K562 (cell line): ENCODE data around the gene FAM184B. TPM values are rescaled to one million over a fixed set of nuclear protein-coding genes. Genes with fewer than 3 reads are reported as not detected.
A peak's percentile ranks its signal among the peaks of the same experiment; 100 is the strongest.

Source experiments
- ATAC-seq: fragments of 200-7000 bp; cut with Tn5 transposase; 3 replicates; pipeline ENCODE4 v1.9.1; 2020; ENCODE audit warnings: moderate library complexity
- BruUV-seq: library from RNA; stranded (reverse); fragments of 400-500 nt; replicated peaks from 2 replicates; lab custom pipeline; 2021; lab: Mats Ljungman, UMichigan
- CTCF ChIA-PET: fragments of 300-600 bp; formaldehyde crosslinking; extraction: SDS; loops from one replicate; lab custom pipeline; 2021; ENCODE audit warnings: low intra/inter-chr PET ratio; lab: Yijun Ruan, JAX
- POLR2A ChIA-PET: fragments of 300-600, 350-650 bp; sonication (Branson Sonifier 250); formaldehyde crosslinking; extraction: SDS; loops from one replicate; lab custom pipeline; 2021; ENCODE audit warnings: antibody characterized with exemption, inconsistent platforms; lab: Yijun Ruan, JAX
- DNase-seq, 4 experiments: peaks; one replicate each; pipeline versions ENCODE4 v3.0.0 to v3.0.0-alpha.2; 2011 to 2018; ENCODE audit warnings: low spot score in 3 of 4, mixed read lengths in 3 of 4; ENCODE audit errors: extremely low read depth in 1 of 4
- FAIRE-seq: peaks from 2 replicates; lab custom pipeline; 2011; peaks lifted over from hg19 to GRCh38; lab: Jason Lieb, UNC
- H2AFZ ChIP-seq: 2 replicates; pipeline ENCODE4 v1.6.0; 2011; ENCODE audit warnings: low read depth, low read length, control low read depth, inconsistent platforms
- H3K27ac ChIP-seq: fragments of 200-600 bp; 3 replicates; pipeline ENCODE4 v1.8.0; 2011; ENCODE audit warnings: low read depth, mild to moderate bottlenecking, control low read depth, inconsistent platforms, low read length, moderate library complexity, mixed read lengths; ENCODE audit errors: extremely low read depth
- H3K27me3 ChIP-seq, 2 experiments: fragments of 300-600 bp in 1 of 2; 2 replicates in 1 of 2; 3 replicates in 1 of 2; pipeline versions ENCODE4 v1.6.0 to v1.8.0; 2011; ENCODE audit warnings: inconsistent platforms in 2 of 2, low read length in 2 of 2, mild to moderate bottlenecking in 1 of 2, mixed read lengths in 1 of 2, moderate library complexity in 1 of 2; ENCODE audit not compliant: control insufficient read depth in 2 of 2, insufficient read depth in 2 of 2
- H3K36me3 ChIP-seq: fragments of 300-600 bp; 3 replicates; pipeline ENCODE4 v1.8.0; 2011; ENCODE audit warnings: mild to moderate bottlenecking, low read length, inconsistent platforms; ENCODE audit not compliant: control insufficient read depth, insufficient read depth
- H3K4me1 ChIP-seq, 2 experiments: fragments of 200-600 bp in 1 of 2; replicated peaks in 1 of 2; 2 replicates in 1 of 2; 3 replicates in 1 of 2; pipeline versions ENCODE4 v1.5.1 to v1.8.0; 2011; ENCODE audit warnings: inconsistent platforms in 2 of 2, low read length in 2 of 2, mild to moderate bottlenecking in 1 of 2, mixed read lengths in 1 of 2, moderate library complexity in 1 of 2; ENCODE audit not compliant: control insufficient read depth in 2 of 2, insufficient read depth in 2 of 2
- H3K4me2 ChIP-seq: 2 replicates; pipeline ENCODE4 v1.6.1; 2011; ENCODE audit warnings: low read length, control low read depth, inconsistent platforms, mixed read lengths; ENCODE audit not compliant: insufficient read depth
- H3K4me3 ChIP-seq: fragments of 200-600 bp; sonication (generic), shearing (Covaris generic); 2 replicates; pipeline ENCODE4 v1.5.1; 2016; ENCODE audit warnings: control low read depth, inconsistent platforms
- H3K79me2 ChIP-seq: fragments of 200-600 bp; 3 replicates; pipeline ENCODE4 v1.8.0; 2011; ENCODE audit warnings: low read length, inconsistent platforms; ENCODE audit not compliant: control insufficient read depth, insufficient read depth
- H3K9ac ChIP-seq, 2 experiments: 2 replicates each; pipeline versions ENCODE4 v1.6.0 to v1.6.1; 2011; ENCODE audit warnings: low read depth in 2 of 2, low read length in 2 of 2, control low read depth in 1 of 2, inconsistent platforms in 1 of 2, mild to moderate bottlenecking in 1 of 2, mixed read lengths in 1 of 2; ENCODE audit not compliant: insufficient read depth in 1 of 2
- H3K9me1 ChIP-seq: one replicate; pipeline ENCODE4 v1.6.0; 2011; ENCODE audit warnings: inconsistent platforms, mild to moderate bottlenecking, low read length, moderate library complexity; ENCODE audit not compliant: control insufficient read depth, insufficient read depth
- H3K9me3 ChIP-seq: replicated peaks from 2 replicates; pipeline ENCODE4 v1.5.1; 2011; ENCODE audit warnings: low read depth, low read length, inconsistent platforms; ENCODE audit not compliant: control insufficient read depth, insufficient read depth
- H4K20me1 ChIP-seq: replicated peaks from 2 replicates; pipeline ENCODE4 v1.6.1; 2011; ENCODE audit warnings: low read length, inconsistent platforms, mixed read lengths; ENCODE audit not compliant: control insufficient read depth, insufficient read depth
- ATF7 ChIP-seq: fragments of 450-650 bp; IDR thresholded peaks from 2 replicates; pipeline ENCODE4 v1.7.1; 2014; ENCODE audit warnings: mild to moderate bottlenecking, moderate library complexity
- BRF1 ChIP-seq: IDR thresholded peaks from 3 replicates; pipeline ENCODE4 v1.6.1; 2011; ENCODE audit warnings: borderline replicate concordance, mild to moderate bottlenecking; ENCODE audit not compliant: insufficient read length; ENCODE audit errors: extremely low read depth
- CBFA2T3 ChIP-seq: fragments of 450-650 bp; IDR thresholded peaks from 2 replicates; pipeline ENCODE4 v1.6.1; 2017
- CREM ChIP-seq: IDR thresholded peaks from 2 replicates; pipeline ENCODE4 v1.6.1; 2014; ENCODE audit warnings: antibody characterized with exemption, low read depth
- HCFC1 ChIP-seq: IDR thresholded peaks from 2 replicates; pipeline ENCODE4 v1.6.1; 2012; ENCODE audit warnings: low read depth, low read length, improper control_type of control experiment
- MCM7 ChIP-seq, 2 experiments: fragments of 450-650 bp; IDR thresholded peaks; 2 replicates each; pipeline ENCODE4 v1.6.1; 2016 to 2018
- NR2C1 ChIP-seq, 2 experiments: fragments of 450-650 bp; IDR thresholded peaks; 2 replicates each; pipeline ENCODE4 v1.6.1; 2017; ENCODE audit warnings: mild to moderate bottlenecking in 2 of 2, antibody characterized with exemption in 1 of 2, inconsistent platforms in 1 of 2, missing compliant biosample characterization in 1 of 2, missing genetic modification characterization in 1 of 2
- PKNOX1 ChIP-seq: fragments of 450-650 bp; IDR thresholded peaks from 2 replicates; pipeline ENCODE4 v1.6.1; 2016
- POLR2AphosphoS5 ChIP-seq: IDR thresholded peaks from 2 replicates; pipeline ENCODE4 v1.6.1; 2011; ENCODE audit warnings: mild to moderate bottlenecking, low read depth, low read length, moderate library complexity; ENCODE audit not compliant: control insufficient read depth, insufficient read depth
- RAD21 ChIP-seq, 2 experiments: fragments of 250-450 bp in 1 of 2; fragments of 450-650 bp in 1 of 2; sonication (Bioruptor Pico) in 1 of 2; formaldehyde crosslinking in 1 of 2; IDR thresholded peaks in 1 of 2; conservative IDR thresholded peaks in 1 of 2; 2 replicates each; pipeline versions ENCODE4 v1.4.0 to v1.8.0; 2020 to 2022; ENCODE audit warnings: mild to moderate bottlenecking in 2 of 2, moderate library complexity in 1 of 2
- RBM25 ChIP-seq: fragments of 200-400 bp; formaldehyde crosslinking; IDR thresholded peaks from 2 replicates; pipeline ENCODE4 v1.6.1; 2018; ENCODE audit warnings: low read length, low read depth, moderate library complexity; ENCODE audit not compliant: severe bottlenecking
- SMARCE1 ChIP-seq: fragments of 450-650 bp; IDR thresholded peaks from 2 replicates; pipeline ENCODE4 v1.7.1; 2016; ENCODE audit warnings: mild to moderate bottlenecking
- YY1 ChIP-seq, 3 experiments: IDR thresholded peaks; 2 replicates each; pipeline ENCODE4 v1.6.1; 2011; ENCODE audit warnings: low read length in 2 of 3, mild to moderate bottlenecking in 2 of 3, moderate library complexity in 2 of 3, borderline replicate concordance in 1 of 3, control low read depth in 1 of 3, low read depth in 1 of 3; ENCODE audit not compliant: insufficient read depth in 3 of 3, insufficient replicate concordance in 2 of 3, control insufficient read depth in 1 of 3, insufficient read length in 1 of 3; ENCODE audit errors: extremely low read depth in 1 of 3
- ZBED1 ChIP-seq: IDR thresholded peaks from 2 replicates; pipeline ENCODE4 v1.6.1; 2014
- ZNF512 ChIP-seq: IDR thresholded peaks from 2 replicates; pipeline ENCODE4 v1.6.1; 2016; ENCODE audit warnings: missing genetic modification characterization, missing compliant biosample characterization
- WGBS: fragments of 100-300 bp; shearing (Covaris generic); methylation state at CpG from one replicate; pipeline ENCODE4 v1.1.6; 2016; ENCODE audit warnings: low coverage, mixed read lengths; ENCODE audit not compliant: insufficient coverage; ENCODE audit errors: missing lambda C conversion rate; 5-methylcytosine and 5-hydroxymethylcytosine counted together
- in situ Hi-C: fragments of 300-500 bp; cut with MboI; formaldehyde crosslinking; loops from 4 replicates; pipeline ENCODE4 v1.15.0; 2018; ENCODE audit warnings: inconsistent platforms, mixed read lengths
- intact Hi-C: fragments of 100-400 bp; cut with micrococcal nuclease; formaldehyde crosslinking; loops from 2 replicates; pipeline ENCODE4 v1.14.2; 2022
- polyA plus RNA-seq, 8 experiments: library from polyadenylated mRNA; depleted of rRNA in 4 of 8; stranded (reverse) in 5 of 8; unstranded in 3 of 8; fragments of >200 nt; fragmentation: Nextera tagmentation in 2 of 8; fragmentation: Illumina TruSeq in 1 of 8; extraction: Ambion mirVana in 2 of 8; extraction: Trizol in 1 of 8; gene quantifications; 2 replicates each; pipeline versions ENCODE4 v1.2.1 to v1.2.3, GENCODE V29; 2011 to 2014; ENCODE audit warnings: inconsistent platforms in 1 of 8, missing spikeins in 1 of 8
- total RNA-seq, 7 experiments: library from RNA; depleted of rRNA in 6 of 7; stranded (reverse); fragments of >200 nt in 6 of 7; fragmentation: Illumina TruSeq in 2 of 7; extraction: Trizol in 2 of 7; gene quantifications; 2 replicates each; pipeline versions ENCODE4 v1.2.1 to v1.2.3, GENCODE V29; 2011 to 2021; ENCODE audit warnings: low replicate concordance in 1 of 7
- TF ChIP-seq, protein P1 (sequence below): fragments of 450-650 bp; formaldehyde crosslinking; IDR thresholded peaks from 2 replicates; pipeline ENCODE4 v1.4.0; 2020; ENCODE audit warnings: mild to moderate bottlenecking, moderate library complexity

FAM184B gene
- total and polyA plus RNA-seq, 9 of the 15 experiments (the other 6 are each of a cell fraction or from before 2014, with no cell fraction given): not detected

GRCh38 chr4:17636696-17637622 lies 144.5 kb downstream of the FAM184B start:
- H3K9me3 ChIP-seq: no peaks in the 10 kb centered on the region
- peak; percentile 83 for FAIRE-seq
- peaks cover 3 to 13% of the 10 kb centered on the region in 2 experiments; a peak in 2 of 5 replicates for H3K4me1 ChIP-seq
- H2AFZ ChIP-seq: no peak overlapping the region
- H4K20me1 ChIP-seq: peaks cover 6% of the 10 kb centered on the region
- peak overlapping the region in 1 of 2 experiments; percentile 52; a peak in 2 of 4 replicates for H3K9ac ChIP-seq
- H3K4me2 ChIP-seq: no peak overlapping the region; the same call in 1 of the 2 replicates
- in situ Hi-C loops: no loop called here
- no peak overlapping the region for H3K27ac ChIP-seq
- no peak overlapping the region for H3K4me3 ChIP-seq
- POLR2A ChIA-PET: interaction anchor here (0.7 kb wide), 1 partner anchor 145 kb away, joined by 3 read pairs; no protein-coding TSS in a partner anchor
- 27% methylated on average over 27 of the region's 32 CpGs for WGBS
- peak; percentile 99 for ATAC-seq
- no peaks in the 10 kb centered on the region for H3K27me3 ChIP-seq
- no peaks in the 10 kb centered on the region for H3K9me1 ChIP-seq
- no TSS peak for BruUV-seq
- CTCF ChIA-PET: interaction anchor here (0.5 to 2.7 kb wide), 4 partner anchors 9 to 176 kb away, joined by 3 to 13 read pairs (median 4); partner anchors contain the start of gene QDPR
- intact Hi-C loops: loop anchor here (1.0 to 10.0 kb wide), 2 partner anchors 88 to 168 kb away; no protein-coding TSS in a partner anchor
- peak; percentile 69 to 86 (median 74) for DNase-seq
- H3K79me2 ChIP-seq: no peaks in the 10 kb centered on the region
- H3K36me3 ChIP-seq: peaks cover 39% of the 10 kb centered on the region; the same call in 2 of the 3 replicates
- TF ChIP-seq CBFA2T3 (peak; percentile 60), BRF1 (no peak), MCM7 (IDR thresholded peaks at IDR 0.05) (no peak), NR2C1 (IDR thresholded peaks at IDR 0.05) (no peak), NR2C1 (tag; IDR thresholded peaks at IDR 0.05) (no peak), HCFC1 (0 out of 2 replicates have a peak, but pooled peaks have one; percentile 17), CREM (no peak), ZNF512 (tag) (no peak), ZBED1 (no peak), YY1 (IDR thresholded peaks at IDR 0.05; ENCODE audit: borderline replicate concordance in 1 of 3, control insufficient read depth in 1 of 3, extremely low read depth in 1 of 3, insufficient read depth in 3 of 3, insufficient read length in 1 of 3, insufficient replicate concordance in 2 of 3, low read depth in 1 of 3, low read length in 2 of 3) (peak in 2 of 3 experiments; percentile 10 to 61), PKNOX1 (no peak), ATF7 (no peak), SMARCE1 (0 out of 2 replicates have a peak, but pooled peaks have one; percentile 23), RBM25 (no peak), POLR2AphosphoS5 (peak; percentile 44; the same call in 1 of the 2 replicates), RAD21 (CRISPR knock-in tag; conservative IDR thresholded peaks at IDR 0.05 in 1 of 2, IDR thresholded peaks at IDR 0.05 in 1 of 2) (peak; percentile 63 to 79)
- TF ChIP-seq, protein P1, sequence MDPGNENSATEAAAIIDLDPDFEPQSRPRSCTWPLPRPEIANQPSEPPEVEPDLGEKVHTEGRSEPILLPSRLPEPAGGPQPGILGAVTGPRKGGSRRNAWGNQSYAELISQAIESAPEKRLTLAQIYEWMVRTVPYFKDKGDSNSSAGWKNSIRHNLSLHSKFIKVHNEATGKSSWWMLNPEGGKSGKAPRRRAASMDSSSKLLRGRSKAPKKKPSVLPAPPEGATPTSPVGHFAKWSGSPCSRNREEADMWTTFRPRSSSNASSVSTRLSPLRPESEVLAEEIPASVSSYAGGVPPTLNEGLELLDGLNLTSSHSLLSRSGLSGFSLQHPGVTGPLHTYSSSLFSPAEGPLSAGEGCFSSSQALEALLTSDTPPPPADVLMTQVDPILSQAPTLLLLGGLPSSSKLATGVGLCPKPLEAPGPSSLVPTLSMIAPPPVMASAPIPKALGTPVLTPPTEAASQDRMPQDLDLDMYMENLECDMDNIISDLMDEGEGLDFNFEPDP (CRISPR knock-in tag): no peak
